Hepatocyte (in vitro differentiated cells): ENCODE results near the gene CDK18.

Experiments
- EZH2 ChIP-seq: fragments of 200-600 bp; sonication (generic); IDR thresholded peaks from 2 replicates; pipeline ENCODE4 v1.6.1; 2016; ENCODE audit warnings: antibody characterized with exemption, mild to moderate bottlenecking, borderline replicate concordance
- TF ChIP-seq, protein P1 (sequence below): fragments of 200-600 bp; sonication (generic); IDR thresholded peaks from 2 replicates; pipeline ENCODE4 v1.5.1; 2016; ENCODE audit warnings: antibody characterized with exemption, mild to moderate bottlenecking; ENCODE audit not compliant: poor library complexity

GRCh38 chr1:205526431-205526830 lies 22.0 kb downstream of the CDK18 start:
- TF ChIP-seq, protein P1, sequence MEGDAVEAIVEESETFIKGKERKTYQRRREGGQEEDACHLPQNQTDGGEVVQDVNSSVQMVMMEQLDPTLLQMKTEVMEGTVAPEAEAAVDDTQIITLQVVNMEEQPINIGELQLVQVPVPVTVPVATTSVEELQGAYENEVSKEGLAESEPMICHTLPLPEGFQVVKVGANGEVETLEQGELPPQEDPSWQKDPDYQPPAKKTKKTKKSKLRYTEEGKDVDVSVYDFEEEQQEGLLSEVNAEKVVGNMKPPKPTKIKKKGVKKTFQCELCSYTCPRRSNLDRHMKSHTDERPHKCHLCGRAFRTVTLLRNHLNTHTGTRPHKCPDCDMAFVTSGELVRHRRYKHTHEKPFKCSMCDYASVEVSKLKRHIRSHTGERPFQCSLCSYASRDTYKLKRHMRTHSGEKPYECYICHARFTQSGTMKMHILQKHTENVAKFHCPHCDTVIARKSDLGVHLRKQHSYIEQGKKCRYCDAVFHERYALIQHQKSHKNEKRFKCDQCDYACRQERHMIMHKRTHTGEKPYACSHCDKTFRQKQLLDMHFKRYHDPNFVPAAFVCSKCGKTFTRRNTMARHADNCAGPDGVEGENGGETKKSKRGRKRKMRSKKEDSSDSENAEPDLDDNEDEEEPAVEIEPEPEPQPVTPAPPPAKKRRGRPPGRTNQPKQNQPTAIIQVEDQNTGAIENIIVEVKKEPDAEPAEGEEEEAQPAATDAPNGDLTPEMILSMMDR, result no peak
- TF ChIP-seq EZH2, result no peak
